ENCODE measurements around the gene CST7.
A peak's percentile ranks its signal among the peaks of the same experiment; 100 is the strongest.

DNA sequence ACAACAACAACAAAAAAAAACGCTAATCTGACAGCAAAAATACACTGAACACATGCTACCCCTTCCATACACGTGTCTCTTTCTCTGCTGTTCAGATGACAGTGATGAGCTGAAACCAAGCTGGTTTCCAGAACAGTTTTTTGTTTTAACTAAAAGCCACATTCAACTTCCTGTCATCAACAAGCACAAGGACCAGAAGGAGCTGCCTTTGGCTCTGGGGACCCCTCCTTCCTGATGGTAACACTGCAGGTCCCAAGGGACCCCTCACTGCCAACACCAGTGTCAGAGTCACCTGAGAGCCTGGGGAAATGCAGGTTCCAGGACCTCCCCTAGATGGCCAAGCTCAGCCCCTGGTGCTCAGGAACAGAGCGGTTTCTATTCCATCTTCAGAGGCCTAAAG, 6.0 kb downstream of the CST7 start:
- peak in 1 of 3 experiments; percentile 13; a peak in 1 of 6 replicates for TF ChIP-seq CTCF (IDR thresholded peaks at IDR 0.05 in 2 of 3, conservative IDR thresholded peaks at IDR 0.05 in 1 of 3; ENCODE audit: control insufficient read depth in 2 of 3, extremely low read depth in 1 of 3, insufficient read depth in 1 of 3, low read depth in 3 of 3, low read length in 3 of 3)
- TF ChIP-seq, protein P1, sequence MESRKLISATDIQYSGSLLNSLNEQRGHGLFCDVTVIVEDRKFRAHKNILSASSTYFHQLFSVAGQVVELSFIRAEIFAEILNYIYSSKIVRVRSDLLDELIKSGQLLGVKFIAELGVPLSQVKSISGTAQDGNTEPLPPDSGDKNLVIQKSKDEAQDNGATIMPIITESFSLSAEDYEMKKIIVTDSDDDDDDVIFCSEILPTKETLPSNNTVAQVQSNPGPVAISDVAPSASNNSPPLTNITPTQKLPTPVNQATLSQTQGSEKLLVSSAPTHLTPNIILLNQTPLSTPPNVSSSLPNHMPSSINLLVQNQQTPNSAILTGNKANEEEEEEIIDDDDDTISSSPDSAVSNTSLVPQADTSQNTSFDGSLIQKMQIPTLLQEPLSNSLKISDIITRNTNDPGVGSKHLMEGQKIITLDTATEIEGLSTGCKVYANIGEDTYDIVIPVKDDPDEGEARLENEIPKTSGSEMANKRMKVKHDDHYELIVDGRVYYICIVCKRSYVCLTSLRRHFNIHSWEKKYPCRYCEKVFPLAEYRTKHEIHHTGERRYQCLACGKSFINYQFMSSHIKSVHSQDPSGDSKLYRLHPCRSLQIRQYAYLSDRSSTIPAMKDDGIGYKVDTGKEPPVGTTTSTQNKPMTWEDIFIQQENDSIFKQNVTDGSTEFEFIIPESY (IDR thresholded peaks at IDR 0.05), result no peak
- peak; percentile 42 to 49; a peak in 2 of 4 replicates for TF ChIP-seq BHLHE40 (IDR thresholded peaks at IDR 0.05; ENCODE audit: borderline replicate concordance in 1 of 2, low read depth in 2 of 2, low read length in 1 of 2)
- no peak for TF ChIP-seq EP300 (IDR thresholded peaks at IDR 0.05; ENCODE audit: borderline replicate concordance in 1 of 2, control insufficient read depth in 1 of 2, low read depth in 2 of 2, low read length in 2 of 2)
- TF ChIP-seq CHD2 (IDR thresholded peaks at IDR 0.05; ENCODE audit: borderline replicate concordance, low read depth, low read length), result no peak
- TF ChIP-seq CBX5 (IDR thresholded peaks at IDR 0.05; ENCODE audit: low read depth), result no peak
- TF ChIP-seq RELA (IDR thresholded peaks at IDR 0.05; ENCODE audit: borderline replicate concordance, partially characterized antibody), result no peak
- TF ChIP-seq ETV6 (conservative IDR thresholded peaks at IDR 0.05 in 1 of 2, IDR thresholded peaks at IDR 0.05 in 1 of 2; ENCODE audit: borderline replicate concordance in 1 of 2, low read depth in 1 of 2), result no peak
- TF ChIP-seq EZH2 (IDR thresholded peaks at IDR 0.05; ENCODE audit: borderline replicate concordance, control insufficient read depth, low read depth, low read length), result no peak
- TF ChIP-seq REST (IDR thresholded peaks at IDR 0.05; ENCODE audit: low read depth, low read length), result no peak
- no peak for TF ChIP-seq SMC3 (IDR thresholded peaks at IDR 0.05; ENCODE audit: borderline replicate concordance, low read length)
- no peak for TF ChIP-seq RFX5 (IDR thresholded peaks at IDR 0.05; ENCODE audit: low read depth, low read length)
- TF ChIP-seq HDAC2 (IDR thresholded peaks at IDR 0.05), result no peak
